A673 (cell line): ENCODE results near the gene EPB41L4A.

Experiments
- CTCF ChIP-seq: fragments of 300-800, 200-600 bp; sonication (generic); conservative IDR thresholded peaks from 2 replicates; pipeline ENCODE4 v1.5.1; 2017; ENCODE audit warnings: low read depth, mild to moderate bottlenecking, antibody characterized with exemption, low read length, moderate library complexity, mixed read lengths
- EZH2 ChIP-seq: fragments of 200-600 bp; sonication (generic); IDR thresholded peaks from 2 replicates; pipeline ENCODE4 v1.6.1; 2017; ENCODE audit warnings: borderline replicate concordance, low read depth, mild to moderate bottlenecking, mixed read lengths, antibody characterized with exemption, low read length; ENCODE audit not compliant: poor library complexity, severe bottlenecking

- TF ChIP-seq CTCF, result no peak
- TF ChIP-seq EZH2, result no peak
These were observed 98.7 kb downstream of the EPB41L4A start for GRCh38 chr5:112320408-112320807.
